Medulla oblongata (tissue), 1 donor: ENCODE measurements around the gene PSG1.
"Not testable (repeated sequence)": the region's sequence is repeated elsewhere in the genome, so short reads cannot be mapped to it uniquely, and the experiment has no call there.

Experiments used
- DNase-seq: peaks from one replicate; pipeline ENCODE4 v3.0.0-alpha.2; 2015; ENCODE audit errors: extremely low spot score

PSG1 gene

DNA sequence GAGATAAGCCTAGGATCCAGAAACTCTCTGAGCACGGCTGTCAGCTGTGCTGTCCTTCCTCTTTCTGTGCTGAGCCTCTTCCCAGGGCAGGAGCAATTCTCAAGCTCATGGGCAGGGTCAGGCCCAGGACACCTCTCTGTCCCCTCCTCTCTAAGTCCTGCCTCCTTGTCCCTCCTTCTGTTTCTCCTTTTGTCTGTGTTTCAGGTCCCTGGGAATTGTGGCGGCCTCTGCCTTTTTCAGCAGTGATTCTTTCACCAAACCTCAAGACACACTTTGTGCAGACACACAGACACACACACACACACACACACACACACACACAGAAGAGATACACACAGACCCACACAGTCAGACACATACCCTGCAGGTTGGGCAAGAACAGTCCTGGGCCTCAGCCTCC lies at the start of gene PSG1:
PSG1 (minus strand) TSS at position 101 of the 400 bp plus-strand sequence. CDS start 132 bp downstream, outside the sequence.
- no peak for DNase-seq

DNA sequence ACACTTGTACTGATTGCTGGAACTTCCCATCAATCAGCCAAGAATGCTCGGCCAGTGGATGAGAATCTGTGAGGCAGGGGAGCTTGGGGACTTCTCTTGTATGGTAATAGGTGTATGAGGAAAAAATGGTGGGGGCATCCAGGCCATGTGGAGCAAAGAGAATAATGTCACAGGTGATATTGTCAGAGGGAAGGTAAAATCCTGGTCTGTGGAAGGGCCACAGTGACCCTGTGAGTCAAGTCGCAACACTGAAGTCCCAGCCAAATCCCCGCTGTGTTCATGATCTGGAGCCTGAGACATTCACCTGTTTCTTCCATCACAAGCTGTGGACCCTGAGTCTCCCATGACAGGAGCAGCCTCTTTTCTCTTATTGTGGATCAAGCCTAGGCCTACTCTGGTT lies 49.4 kb upstream of the PSG1 start:
- DNase-seq = no peak

DNA sequence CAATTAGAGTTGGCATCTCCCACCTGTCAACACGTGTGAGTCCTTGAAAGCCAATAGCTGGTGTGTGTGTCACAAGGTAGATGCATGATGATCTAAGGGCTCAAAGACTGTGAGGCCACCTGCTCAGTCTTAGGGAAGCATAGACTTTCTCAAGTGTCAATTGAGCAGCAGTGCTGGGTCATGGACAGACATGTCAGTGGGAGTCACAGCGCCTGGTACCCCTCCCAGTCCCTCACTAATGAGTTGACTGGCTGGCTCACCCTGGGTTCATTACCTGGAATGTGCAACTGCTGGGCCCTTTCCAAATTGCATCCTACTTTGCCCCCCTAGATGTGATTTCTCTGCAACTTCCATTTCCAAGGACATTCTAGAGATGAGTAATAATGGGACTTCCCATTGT lies 47.3 kb upstream of the PSG1 start:
- DNase-seq = no peak

DNA sequence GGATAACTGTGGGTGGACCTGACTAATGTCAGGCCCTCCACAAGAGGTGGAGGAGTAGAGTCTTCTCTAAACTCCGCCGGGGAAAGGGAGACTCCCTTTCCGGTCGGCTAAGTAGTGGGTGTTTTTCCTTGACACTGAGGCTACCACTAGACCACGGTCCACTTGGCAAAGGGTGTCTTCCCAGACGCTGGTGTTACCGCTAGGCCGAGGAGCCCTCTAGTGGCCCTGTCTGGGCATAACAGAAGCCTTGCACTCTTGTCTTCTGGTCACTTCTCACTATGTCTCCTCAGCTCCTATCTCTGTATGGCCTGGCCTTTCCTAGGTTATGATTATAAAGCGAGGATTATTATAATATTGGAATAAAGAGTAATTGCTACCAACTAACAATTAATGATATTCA lies 43.6 kb upstream of the PSG1 start:
- DNase-seq = peak; percentile 30

DNA sequence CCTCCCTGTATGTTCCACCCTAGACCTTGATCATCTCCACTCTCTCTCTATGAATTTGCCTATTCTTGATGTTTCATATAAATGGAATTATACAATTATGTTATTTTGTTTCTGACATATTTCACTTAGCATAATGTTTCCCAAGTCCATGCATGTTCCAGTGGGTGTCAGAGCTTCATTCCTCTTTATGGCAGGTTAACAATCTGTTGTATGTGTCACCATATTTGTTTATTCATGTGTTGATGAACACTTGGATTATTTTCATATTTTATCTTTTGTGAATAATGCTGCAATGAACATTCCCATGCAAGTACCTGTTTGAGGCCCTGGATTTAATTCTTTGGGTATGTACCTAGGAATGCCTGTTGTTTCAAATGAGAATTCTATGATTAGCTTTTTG lies 41.5 kb upstream of the PSG1 start:
- not testable (repeated sequence) for DNase-seq

DNA sequence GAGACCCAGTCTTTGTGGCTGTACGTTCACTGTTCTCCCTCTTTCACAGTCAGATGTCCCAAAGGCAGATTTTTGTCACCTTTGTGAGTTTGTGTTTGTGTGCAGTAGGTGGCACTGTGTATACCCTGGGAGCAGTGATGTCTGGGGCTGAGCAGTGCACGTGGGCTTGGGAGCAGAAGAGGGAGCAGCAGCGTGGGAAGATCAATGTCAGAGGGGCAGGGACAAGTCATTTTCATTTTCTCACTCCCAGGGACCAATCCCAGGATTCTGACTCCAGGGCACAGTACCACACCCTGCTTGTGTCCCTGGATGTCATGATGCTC lies 40.2 kb upstream of the PSG1 start:
- no peak for DNase-seq

DNA sequence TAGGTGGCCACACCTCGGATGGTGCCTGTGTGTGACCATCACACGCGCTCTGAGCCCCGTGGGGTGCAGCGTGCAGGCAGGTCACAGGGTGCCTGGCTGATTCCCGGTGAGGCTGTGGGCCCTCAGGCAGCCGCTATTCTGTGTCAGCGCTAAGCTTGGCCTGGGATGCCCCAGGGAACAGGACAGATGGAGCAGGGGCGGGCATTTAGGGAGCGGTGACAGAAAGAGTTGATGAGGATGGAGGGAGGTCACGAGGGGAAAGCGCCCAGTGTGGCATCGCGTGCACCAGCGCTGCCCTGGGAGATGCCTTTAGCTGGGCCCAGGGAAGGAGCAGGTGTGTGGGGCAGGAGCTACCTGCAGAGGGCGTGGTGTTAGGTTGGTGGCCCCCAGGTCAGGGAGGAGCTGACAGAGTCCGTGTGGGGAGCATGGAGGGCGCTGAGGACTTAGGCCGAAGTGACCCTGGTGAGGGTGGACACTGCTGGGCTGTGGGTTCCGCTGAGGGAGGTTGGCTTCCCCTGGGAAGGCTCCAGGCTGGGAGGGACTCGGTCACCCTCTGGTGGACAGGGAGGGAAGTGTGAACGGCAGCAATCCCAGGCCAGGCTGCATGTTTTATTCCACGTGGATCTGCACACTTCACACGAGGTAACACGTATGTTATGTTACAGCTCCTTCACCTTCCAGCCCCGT lies 39.7 kb upstream of the PSG1 start:
- DNase-seq = not testable (repeated sequence)

DNA sequence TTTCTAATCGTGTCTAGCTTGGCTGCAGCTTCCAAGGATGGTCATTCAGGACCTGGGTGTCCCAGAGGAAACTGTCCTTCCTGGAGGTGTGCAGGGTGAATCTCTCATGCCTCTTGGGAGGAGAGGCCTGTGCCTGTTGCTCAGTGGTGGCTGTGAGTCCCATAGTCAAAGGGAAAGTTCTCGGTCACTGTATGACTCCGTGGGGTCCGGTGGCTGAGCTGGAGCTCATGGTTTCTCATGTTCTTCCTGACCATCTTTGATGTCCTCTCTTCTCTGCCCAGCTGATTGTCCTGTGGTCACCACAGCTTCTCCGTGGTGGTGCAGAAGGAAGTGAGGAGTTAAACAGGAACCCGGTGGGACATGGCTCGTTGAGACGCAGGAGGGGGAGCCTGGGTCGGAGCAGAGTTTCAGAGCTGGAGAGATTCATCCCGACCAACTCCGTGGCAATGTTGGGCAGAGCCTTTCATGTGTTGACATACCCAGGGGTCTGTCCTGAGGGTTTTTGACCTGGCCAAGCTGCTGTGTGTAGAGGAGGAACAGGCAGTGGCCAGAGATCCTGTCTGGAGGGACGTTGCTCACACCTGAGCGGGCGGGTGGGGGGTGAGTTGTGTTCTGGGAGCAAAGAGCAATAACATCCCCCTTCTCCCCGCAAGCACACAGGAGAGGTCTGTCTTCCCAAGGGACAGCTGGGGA lies 39.0 kb upstream of the PSG1 start:
- DNase-seq = not testable (repeated sequence)

DNA sequence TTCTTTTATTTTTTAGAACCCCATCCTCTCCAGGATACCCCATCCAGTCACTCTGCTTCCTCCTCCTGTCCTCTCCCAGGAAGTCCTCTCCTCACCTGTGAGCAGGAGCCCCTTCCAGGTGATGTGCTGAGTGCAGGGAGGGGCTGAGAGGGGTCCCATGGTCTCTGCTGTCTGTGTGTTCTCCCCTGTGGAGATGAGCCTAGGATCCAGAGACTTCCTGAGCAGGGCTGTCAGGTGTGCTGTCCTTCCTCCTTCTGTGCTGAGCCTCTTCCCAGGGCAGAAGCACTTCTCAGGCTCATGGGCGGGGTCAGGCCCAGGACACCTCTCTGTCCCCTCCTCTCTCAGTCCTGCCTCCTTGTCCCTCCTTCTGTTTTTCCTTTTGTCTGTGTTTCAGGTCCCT lies 38.1 kb upstream of the PSG1 start, which contains the start of gene PSG6:
PSG6 (minus strand) TSS at position 261 of the 400 bp plus-strand sequence; CDS start at position 159, 102 bp downstream.
- not testable (repeated sequence) for DNase-seq

DNA sequence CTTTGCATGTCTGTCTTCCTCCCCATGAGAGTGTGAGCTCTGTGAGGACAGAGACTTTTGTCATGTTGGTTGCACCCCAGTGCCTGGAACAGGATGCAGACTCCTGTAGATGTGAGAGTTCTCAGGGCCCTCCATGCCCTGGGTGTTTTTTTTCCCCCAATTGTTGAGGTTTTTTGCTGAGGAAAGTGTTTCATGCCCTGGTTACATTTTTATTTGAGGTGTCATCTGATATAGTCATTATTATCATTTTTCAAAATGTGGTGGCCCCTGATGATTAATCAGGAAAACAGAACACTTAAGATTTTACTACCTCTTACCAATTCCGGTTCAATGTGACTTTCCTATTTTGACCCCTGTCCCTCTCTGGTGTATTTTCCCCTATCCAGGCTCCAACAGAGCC lies 37.4 kb upstream of the PSG1 start:
- not testable (repeated sequence) for DNase-seq

DNA sequence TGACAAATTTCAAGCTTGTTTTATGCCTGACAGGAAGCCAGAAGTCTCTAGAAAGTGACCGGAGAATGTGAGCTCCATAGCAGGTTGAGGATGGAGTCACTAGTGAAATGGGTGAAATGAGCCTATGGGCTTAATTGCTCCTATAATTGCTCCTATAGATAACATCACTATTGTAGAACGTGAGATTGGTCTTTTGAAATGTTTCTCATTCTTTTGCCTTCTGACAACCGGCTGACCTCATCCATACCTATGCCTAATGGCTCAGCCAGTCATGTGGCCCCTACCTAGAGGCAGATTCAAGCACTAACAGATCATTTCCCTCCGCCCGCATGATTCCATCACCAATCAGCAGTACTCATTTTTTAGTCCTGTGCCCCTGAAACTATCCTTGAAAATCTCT lies 34.0 kb upstream of the PSG1 start:
- DNase-seq = not testable (repeated sequence)

DNA sequence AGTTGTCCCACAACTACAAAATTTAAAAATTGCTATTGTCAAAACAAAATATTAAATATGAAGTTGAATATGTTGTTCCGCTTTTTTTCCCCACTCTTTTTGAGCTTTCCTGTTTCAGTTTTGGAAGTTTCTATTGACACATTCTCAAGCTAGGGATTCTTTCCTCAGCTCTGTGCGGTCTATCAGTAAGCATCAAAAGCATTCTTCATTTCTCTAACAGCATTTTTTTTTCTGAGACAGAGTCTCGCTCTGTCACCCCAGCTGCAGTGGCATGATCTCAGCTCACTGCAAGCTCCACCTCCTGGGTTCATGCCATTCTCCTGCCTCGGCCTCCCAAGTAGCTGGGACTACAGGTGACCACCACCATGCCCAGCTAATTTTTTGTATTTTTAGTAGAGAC lies 33.4 kb upstream of the PSG1 start:
- not testable (repeated sequence) for DNase-seq

DNA sequence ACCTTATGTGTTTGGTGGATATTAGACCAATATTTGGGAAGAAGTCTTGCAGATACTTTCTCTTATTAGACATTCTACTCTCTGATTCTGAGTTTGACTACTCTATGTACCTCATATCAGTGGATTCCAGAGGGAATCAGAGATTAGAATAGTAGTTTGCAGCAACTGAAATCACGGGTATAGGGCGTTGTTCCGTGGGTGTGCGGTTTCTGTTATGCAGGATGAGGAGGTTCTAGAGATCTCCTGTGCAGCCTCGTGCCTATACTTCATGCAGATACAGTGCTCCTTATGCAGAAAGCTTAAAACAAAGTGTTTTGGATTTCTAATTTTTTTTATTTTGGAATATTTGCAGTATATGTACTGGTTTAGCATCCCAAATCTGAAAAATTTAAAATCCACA lies 32.2 kb upstream of the PSG1 start:
- DNase-seq = not testable (repeated sequence)

DNA sequence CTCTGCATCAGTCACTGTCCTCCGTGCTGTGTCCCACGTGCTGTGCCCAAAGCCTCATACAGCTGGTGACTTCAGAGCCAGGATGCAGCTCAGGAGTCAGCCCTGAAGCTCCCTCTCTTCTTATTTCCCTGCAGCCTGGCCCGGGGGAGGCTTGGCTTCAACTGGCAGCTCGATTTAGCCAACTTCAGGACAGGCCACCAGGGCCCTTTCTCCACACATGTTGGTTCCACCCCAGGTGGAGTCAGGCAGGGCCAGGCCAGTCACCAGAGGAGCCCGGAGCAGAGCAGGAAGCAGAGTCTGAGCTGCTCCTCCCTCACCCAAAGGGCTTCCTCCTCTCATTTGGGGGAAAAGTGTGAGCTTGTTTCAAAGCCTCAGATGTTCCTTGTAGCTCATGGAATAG lies 26.6 kb upstream of the PSG1 start:
- DNase-seq = not testable (repeated sequence)

DNA sequence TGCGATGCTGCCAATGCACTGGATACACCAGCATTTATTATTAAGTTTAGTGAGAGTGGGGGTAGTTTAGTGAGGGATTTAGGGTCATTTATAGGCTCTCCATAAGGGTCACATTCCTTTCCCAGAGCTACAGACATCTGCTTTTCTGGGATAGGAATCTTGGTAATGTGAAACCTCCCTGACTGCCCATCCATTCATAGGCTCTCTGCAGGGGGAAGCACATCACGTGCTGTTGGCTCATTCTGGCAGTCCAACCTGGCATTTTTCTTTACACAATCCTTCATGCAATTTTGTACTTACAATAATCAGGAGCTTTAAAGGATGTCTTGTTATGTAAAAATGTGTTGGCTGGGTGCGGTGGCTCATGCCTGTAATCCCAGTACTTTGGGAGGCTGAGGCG lies 21.0 kb upstream of the PSG1 start:
- DNase-seq = not testable (repeated sequence)

DNA sequence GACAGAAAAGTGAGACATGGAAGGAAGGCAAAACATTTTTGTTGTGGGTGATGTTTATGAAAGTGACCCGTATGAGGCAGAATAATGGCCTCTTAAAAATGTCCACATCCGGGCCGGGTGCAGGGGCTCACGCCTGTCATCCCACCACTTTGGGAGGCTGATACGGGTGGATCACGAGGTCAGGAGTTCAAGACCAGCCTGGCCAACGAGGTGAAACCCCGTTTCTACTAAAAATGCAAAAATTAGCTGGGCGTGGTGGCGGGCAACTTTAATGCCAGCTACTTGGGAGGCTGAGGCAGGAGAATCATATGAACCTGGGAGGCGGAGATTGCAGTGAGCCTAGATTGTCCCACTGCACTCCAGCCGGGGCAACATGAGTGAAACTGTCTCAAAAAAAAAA lies 20.2 kb upstream of the PSG1 start:
- DNase-seq = not testable (repeated sequence)

DNA sequence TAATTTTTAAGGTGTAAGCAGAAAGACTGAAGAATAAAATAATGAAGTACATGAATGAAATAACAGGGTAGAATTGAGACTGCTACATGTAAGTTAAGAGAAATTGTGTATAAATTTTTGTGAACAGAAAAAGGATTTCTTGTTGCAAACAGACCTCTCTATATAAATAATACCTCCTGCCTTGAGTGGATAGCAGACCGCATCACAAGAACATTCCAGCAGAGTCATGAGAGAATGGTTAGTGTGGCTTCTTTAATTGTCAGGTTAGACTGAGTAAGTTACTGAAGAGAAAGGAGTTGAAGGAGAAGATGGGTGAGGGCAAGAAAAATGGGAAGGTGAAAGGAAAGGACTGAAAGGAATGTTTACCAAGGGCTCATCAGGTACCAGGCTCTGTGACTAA lies 19.6 kb upstream of the PSG1 start:
- DNase-seq = not testable (repeated sequence)

DNA sequence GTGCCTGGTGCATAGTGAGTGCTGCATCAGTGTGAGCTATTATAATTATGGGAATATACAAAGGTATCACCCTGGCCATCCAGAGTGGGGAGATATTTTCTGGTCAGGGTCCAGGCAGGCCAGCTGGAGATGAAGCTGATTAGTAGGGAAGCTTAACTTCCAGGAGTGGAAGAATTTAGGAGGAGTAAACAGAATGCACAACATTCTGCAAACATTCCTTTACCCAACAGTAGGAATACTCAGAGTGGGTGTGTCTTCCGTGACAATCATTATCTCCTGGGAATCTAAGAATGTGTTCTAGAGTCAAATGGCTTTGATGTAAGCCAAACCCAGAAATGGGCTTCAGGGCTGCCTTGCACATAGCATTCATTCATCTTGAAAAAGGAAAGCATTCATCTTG lies 19.1 kb upstream of the PSG1 start:
- DNase-seq = not testable (repeated sequence)

DNA sequence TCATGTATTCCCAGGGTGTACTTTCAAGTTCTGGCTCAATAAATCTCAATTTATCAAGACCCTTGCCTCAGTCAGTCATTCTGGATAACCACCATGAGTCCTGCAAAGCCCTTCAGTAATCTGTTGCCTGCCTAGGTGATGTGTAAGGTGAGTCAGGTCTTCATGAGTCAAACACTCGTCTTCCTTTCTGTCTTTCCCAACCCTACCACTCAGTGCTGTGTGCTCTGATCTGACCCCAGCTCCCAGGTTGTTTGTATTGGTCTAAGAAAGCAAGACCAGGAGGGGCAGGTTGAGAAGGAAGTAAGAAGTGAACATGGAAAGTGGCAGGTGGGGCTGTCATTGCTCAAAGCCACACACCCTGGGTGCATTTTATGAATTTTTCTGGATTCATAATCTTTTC lies 18.2 kb upstream of the PSG1 start:
- DNase-seq = not testable (repeated sequence)

DNA sequence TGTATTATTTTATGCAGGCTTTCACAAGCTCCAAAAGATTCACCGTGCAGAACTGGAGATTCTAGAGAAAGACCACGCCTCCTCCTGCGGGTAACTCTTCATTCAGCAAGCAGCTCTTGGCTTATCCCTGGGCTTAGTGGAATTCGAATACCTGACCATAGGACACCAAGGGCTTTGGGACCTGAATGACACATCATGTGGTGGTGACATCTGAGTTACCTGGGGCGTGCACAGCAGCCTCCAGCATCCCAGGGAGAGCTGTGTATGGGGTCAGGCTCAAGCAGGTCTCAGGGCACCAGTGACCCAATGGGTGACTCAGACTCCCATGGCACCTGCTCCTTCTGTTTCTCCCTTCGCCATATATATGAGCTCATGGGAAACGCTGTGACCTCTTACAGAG lies 10.9 kb upstream of the PSG1 start:
- DNase-seq = not testable (repeated sequence)

DNA sequence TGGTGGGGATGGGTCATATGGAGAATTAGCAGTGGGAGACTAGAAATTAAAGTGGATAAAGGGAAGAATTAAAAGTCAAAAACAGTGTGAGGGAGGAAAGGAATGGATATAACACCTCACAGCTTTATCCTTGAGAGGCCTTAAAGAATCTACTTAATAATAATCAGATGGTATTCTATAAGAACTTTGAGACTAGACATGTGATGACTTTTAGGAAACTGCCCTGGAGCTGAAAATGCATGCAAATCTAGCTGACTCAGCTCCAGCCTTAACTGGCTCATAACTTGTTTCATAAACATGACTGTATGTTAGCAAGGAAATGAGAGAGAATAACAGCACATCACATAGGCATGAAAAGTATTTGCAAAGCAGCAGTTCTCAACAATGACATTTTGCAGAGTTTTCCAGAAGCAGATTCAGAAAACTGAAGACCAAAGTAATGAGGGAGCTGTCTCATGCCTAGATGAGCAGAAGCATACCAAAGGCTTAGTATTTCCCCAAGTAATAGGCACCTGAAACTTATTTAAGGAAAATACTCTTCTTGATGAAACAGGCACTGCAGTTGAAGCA lies 8.4 kb upstream of the PSG1 start:
- DNase-seq = not testable (repeated sequence)

DNA sequence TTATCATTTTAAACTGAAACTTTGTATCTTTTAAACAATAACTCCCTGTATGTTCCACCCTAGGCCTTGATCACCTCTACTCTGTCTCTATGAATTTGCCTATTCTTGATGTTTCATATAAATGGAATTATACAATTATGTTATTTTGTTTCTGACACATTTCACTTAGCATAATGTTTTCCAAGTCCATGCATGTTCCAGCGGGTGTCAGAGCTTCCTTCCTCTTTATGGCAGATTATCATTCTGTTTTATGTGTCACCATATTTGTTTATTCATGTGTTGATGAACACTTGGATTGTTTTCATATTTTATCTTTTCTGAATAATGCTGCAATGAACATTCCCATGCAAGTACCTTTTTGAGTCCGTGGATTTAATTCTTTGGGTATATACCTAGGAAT lies 3.2 kb upstream of the PSG1 start:
- DNase-seq = not testable (repeated sequence)

DNA sequence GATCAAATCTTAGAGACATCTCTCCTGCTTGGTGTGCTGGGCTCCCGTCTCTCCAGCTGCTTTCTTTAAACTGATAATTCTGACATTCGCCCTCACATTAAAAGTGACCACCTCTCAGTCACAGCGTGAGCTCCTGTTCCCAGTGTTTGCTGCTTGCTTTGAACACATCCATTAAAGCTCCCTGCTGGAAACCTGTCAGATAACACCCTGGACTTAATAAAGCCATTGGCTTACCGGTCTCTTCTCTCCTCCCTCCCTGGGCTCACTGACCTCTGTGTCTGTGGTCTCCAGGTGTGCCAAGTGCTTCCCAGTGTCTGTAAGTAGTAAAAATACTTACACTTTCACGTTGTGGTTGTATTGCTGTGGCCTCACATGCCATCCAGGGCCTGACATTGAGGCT lies 2.5 kb upstream of the PSG1 start:
- not testable (repeated sequence) for DNase-seq
